OCI-LY3 (cell line): ENCODE results near the gene FOXK2.

Source experiments
- CTCF ChIP-seq: fragments of 200-600, 300-600 bp; sonication (generic); IDR thresholded peaks from 2 replicates; pipeline ENCODE4 v1.5.1; 2014; ENCODE audit warnings: antibody characterized with exemption, low read length, low read depth
- EZH2phosphoT487 ChIP-seq: fragments of 200-600 bp; shearing (Covaris generic); IDR thresholded peaks from 2 replicates; pipeline ENCODE4 v1.6.1; 2018; ENCODE audit warnings: antibody characterized with exemption, mixed run types, low read depth

GRCh38 chr17:82475458-82475857 is 44.1 kb upstream of the FOXK2 start:
- TF ChIP-seq CTCF (no peak), EZH2phosphoT487 (no peak)
